Fibroblast of skin of back (primary cell): Measurements from ENCODE around the gene PAK5.
A peak's percentile ranks its signal among the peaks of the same experiment; 100 is the strongest.

ENCODE experiments used
- DNase-seq: peaks from one replicate; pipeline ENCODE4 v3.0.0-alpha.2; 2013

The PAK5 gene

GRCh38 chr20:9490631-9491030 lies 348.2 kb downstream of the PAK5 start:
- DNase-seq, result no peak

- peak; percentile 71 for DNase-seq
Observed at GRCh38 chr20:9490161-9490560, 348.7 kb downstream of the PAK5 start.

GRCh38 chr20:9488063-9488462 lies 350.8 kb downstream of the PAK5 start:
- peak; percentile 33 for DNase-seq
